GM12874 (cell line): ENCODE results near the gene PSME4.

Experiments used
- TF ChIP-seq, protein P1 (sequence below): IDR thresholded peaks from 2 replicates; pipeline ENCODE4 v1.5.1; 2011; ENCODE audit warnings: low read depth, mild to moderate bottlenecking, control low read depth, low read length, moderate library complexity; ENCODE audit not compliant: insufficient read depth

PSME4 gene

DNA sequence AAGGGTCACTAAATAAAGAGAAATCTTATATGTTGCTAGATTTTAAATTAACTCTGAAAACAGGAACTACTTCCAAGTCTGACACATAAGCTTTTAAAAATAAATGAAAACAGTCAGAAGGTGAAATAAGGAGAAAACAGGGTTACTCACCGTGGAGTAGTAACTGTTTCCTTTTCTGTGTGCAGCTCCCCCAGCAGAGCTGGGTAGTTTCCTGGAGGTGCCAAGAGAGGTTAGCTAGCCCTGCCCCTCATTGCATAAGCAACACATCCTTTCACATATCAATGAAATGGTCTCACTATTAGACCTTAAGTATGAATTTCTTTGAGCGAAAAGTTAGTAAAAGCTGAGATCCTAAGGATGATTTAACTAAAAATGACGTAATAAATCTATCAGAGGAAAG is 57.1 kb downstream of the PSME4 start:
- TF ChIP-seq, protein P1, sequence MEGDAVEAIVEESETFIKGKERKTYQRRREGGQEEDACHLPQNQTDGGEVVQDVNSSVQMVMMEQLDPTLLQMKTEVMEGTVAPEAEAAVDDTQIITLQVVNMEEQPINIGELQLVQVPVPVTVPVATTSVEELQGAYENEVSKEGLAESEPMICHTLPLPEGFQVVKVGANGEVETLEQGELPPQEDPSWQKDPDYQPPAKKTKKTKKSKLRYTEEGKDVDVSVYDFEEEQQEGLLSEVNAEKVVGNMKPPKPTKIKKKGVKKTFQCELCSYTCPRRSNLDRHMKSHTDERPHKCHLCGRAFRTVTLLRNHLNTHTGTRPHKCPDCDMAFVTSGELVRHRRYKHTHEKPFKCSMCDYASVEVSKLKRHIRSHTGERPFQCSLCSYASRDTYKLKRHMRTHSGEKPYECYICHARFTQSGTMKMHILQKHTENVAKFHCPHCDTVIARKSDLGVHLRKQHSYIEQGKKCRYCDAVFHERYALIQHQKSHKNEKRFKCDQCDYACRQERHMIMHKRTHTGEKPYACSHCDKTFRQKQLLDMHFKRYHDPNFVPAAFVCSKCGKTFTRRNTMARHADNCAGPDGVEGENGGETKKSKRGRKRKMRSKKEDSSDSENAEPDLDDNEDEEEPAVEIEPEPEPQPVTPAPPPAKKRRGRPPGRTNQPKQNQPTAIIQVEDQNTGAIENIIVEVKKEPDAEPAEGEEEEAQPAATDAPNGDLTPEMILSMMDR: no peak

GRCh38 chr2:53911434-53912189 is 59.2 kb downstream of the PSME4 start:
- TF ChIP-seq, protein P1: no peak

GRCh38 chr2:53907582-53907981 is 63.2 kb downstream of the PSME4 start:
- TF ChIP-seq, protein P1: no peak

DNA sequence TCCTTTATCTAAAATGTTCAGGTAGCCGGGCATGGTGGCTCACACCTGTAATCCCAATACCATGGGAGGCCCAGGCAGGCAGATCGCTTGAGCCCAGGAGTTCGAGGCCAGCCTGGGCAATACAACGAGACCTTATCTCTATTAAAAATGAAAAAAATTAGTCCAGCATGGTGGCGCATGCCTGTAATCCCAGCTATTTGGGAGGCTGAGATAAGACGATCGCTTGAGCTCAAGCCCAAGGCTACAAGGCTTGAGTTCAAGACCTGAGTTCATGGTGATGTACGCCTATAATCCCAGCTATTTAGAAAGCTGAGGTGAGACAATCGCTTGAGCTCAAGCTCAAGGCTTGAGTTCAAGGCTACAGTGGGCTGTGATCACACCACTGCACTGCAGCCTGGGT is 65.4 kb downstream of the PSME4 start:
- TF ChIP-seq, protein P1: no peak

DNA sequence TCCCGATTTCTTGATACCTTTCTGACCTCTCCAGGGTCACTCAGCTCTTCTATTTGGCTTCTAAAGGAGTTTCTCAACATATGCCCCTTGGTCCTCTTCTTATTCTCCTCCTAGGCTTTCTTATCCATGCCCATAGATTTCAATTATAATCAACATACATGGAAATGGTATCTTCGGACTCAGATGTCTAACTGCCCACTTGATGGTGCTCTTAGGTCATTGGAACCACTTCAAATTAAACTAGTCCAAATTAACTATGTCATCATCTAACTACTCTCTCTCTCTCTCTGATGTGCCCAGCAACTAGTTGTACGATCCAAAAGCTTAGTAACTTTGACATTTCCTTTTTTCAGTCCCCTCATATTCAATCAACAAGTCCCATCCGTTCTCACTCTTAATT is 67.8 kb downstream of the PSME4 start:
- TF ChIP-seq, protein P1: no peak

DNA sequence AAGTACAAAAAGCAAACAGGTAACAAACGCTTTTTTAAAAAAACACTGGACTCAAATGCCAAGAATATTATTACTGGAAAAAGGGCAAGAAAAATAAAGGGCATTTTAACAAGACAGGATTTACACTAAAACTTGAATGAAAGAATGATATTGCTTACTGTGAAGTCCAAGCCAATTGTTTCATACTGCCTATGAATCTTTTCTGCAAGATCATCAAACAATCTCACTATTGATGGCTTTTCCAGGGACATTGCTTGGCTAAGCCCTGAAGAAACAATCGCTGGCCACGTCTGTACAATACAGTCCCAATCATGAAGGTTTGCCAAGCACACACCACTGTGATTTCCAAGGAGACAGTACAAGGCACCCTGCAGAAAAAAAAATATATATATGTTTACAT is 69.6 kb downstream of the PSME4 start:
- TF ChIP-seq, protein P1: no peak

GRCh38 chr2:53896864-53897263 is 73.9 kb downstream of the PSME4 start:
- TF ChIP-seq, protein P1: no peak
